CD8-positive, alpha-beta memory T cell (primary cell): ENCODE data around the gene CREBBP. TPM values are rescaled to one million over a fixed set of nuclear protein-coding genes. Genes with fewer than 3 reads are reported as not detected.
"Not testable (repeated sequence)": the region's sequence is repeated elsewhere in the genome, so short reads cannot be mapped to it uniquely, and the experiment has no call there.

Experiments
- CTCF ChIA-PET: fragments of 350-600 bp; sonication (Branson Sonifier 250); formaldehyde crosslinking; loops from one replicate; lab custom pipeline; 2021; ENCODE audit warnings: antibody characterized with exemption; lab: Charles Lee
- POLR2A ChIA-PET: fragments of 350-600 bp; sonication (Branson Sonifier 250); formaldehyde crosslinking; loops from one replicate; lab custom pipeline; 2021; ENCODE audit warnings: antibody characterized with exemption; lab: Charles Lee
- DNase-seq, 5 donors: peaks; one replicate each; pipeline versions ENCODE4 v3.0.0 to v3.0.0-alpha.2; 2020 to 2022; ENCODE audit warnings: mixed read lengths in 1 of 5
- H3K27ac ChIP-seq: one replicate; pipeline ENCODE4 v1.7.0; 2013; ENCODE audit warnings: low read depth, mild to moderate bottlenecking, low read length, moderate library complexity
- H3K27me3 ChIP-seq: 2 replicates; pipeline ENCODE4 v1.7.0; 2013; ENCODE audit warnings: low read length, mild to moderate bottlenecking; ENCODE audit not compliant: insufficient read depth, poor library complexity, severe bottlenecking
- H3K36me3 ChIP-seq: 2 replicates; pipeline ENCODE4 v1.7.0; 2013; ENCODE audit warnings: mild to moderate bottlenecking, low read length, moderate library complexity; ENCODE audit not compliant: insufficient read depth
- H3K4me1 ChIP-seq: 2 replicates; pipeline ENCODE4 v1.7.0; 2013; ENCODE audit warnings: mild to moderate bottlenecking, low read length, moderate library complexity; ENCODE audit not compliant: insufficient read depth
- H3K4me3 ChIP-seq: 2 replicates; pipeline ENCODE4 v1.7.0; 2013; ENCODE audit warnings: mild to moderate bottlenecking, low read length
- H3K9me3 ChIP-seq: 2 replicates; pipeline ENCODE4 v1.7.0; 2013; ENCODE audit warnings: mild to moderate bottlenecking, low read length
- H3K27ac Mint-ChIP-seq, 8 donors: one replicate each; pipeline ENCODE4 v1.8.0; 2020 to 2021; ENCODE audit warnings: mixed read lengths in 8 of 8, mild to moderate bottlenecking in 6 of 8, inconsistent platforms in 3 of 8, moderate library complexity in 3 of 8
- H3K27me3 Mint-ChIP-seq, 2 donors: one replicate each; pipeline ENCODE4 v1.8.0; 2020 to 2021; ENCODE audit warnings: mixed read lengths in 2 of 2, mild to moderate bottlenecking in 1 of 2, moderate library complexity in 1 of 2
- H3K36me3 Mint-ChIP-seq, 3 donors: one replicate each; pipeline ENCODE4 v1.8.0; 2020 to 2021; ENCODE audit warnings: mixed read lengths in 3 of 3, inconsistent platforms in 1 of 3, mild to moderate bottlenecking in 1 of 3
- H3K4me1 Mint-ChIP-seq, 3 donors: one replicate each; pipeline ENCODE4 v1.8.0; 2020 to 2021; ENCODE audit warnings: mixed read lengths in 3 of 3, inconsistent platforms in 1 of 3, mild to moderate bottlenecking in 1 of 3
- H3K4me3 Mint-ChIP-seq, 7 donors: one replicate each; pipeline ENCODE4 v1.8.0; 2020 to 2021; ENCODE audit warnings: mixed read lengths in 7 of 7, mild to moderate bottlenecking in 6 of 7, moderate library complexity in 4 of 7, inconsistent platforms in 2 of 7
- H3K9me3 Mint-ChIP-seq, 5 donors: one replicate each; pipeline ENCODE4 v1.8.0; 2020 to 2022; ENCODE audit warnings: mixed read lengths in 5 of 5, mild to moderate bottlenecking in 3 of 5, moderate library complexity in 2 of 5, inconsistent platforms in 1 of 5
- polyA plus RNA-seq: library from polyadenylated mRNA; unstranded; fragments of 300-500 nt; fragmentation: Illumina TruSeq; gene quantifications from one replicate; pipeline ENCODE4 v1.2.3, GENCODE V29; 2021
- total RNA-seq, 2 experiments: library from RNA; stranded (reverse); gene quantifications; one replicate each; pipeline ENCODE4 v1.2.3, GENCODE V29; 2021

CREBBP gene
- total and polyA plus RNA-seq, 3 experiments from 2014 or later = 15.5 to 51.1 (median 48.8) TPM

DNA sequence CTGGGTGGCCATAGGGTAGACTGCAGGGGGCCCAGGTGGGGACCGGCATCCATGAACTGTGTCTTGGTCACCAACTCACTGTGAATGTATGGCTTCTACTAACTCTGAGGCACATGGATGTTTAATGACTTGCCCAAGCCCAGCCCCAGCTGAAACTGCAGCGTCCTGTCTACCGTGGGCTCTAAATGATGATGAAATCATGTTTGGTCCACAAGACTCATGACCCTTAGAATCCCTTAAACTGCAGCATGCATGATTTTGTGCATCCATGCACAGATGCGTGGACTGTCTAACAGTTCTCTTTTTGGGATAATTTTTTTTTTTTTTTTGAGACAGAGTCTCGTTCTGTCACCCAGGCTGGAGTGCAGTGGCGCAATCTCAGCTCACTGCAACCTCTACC lies 32.4 kb upstream of the CREBBP start:
- Mint-ChIP-seq H3K36me3 (no peaks in the 10 kb centered on the region), H3K9me3 (peaks cover 0 to 3% (median 0%) of the 10 kb centered on the region in 5 donors), H3K27me3 (peaks cover 9 to 10% of the 10 kb centered on the region in 2 donors), H3K27ac (no peak overlapping the region), H3K4me3 (no peak overlapping the region), H3K4me1 (no peaks in the 10 kb centered on the region)
- Histone ChIP-seq H3K27me3 (no peaks in the 10 kb centered on the region), H3K27ac (no peak overlapping the region), H3K9me3 (no peaks in the 10 kb centered on the region), H3K4me3 (no peak overlapping the region), H3K36me3 (no peaks in the 10 kb centered on the region), H3K4me1 (no peaks in the 10 kb centered on the region)
- DNase-seq = no peak
- CTCF ChIA-PET = no interaction called here
- POLR2A ChIA-PET = no interaction called here

DNA sequence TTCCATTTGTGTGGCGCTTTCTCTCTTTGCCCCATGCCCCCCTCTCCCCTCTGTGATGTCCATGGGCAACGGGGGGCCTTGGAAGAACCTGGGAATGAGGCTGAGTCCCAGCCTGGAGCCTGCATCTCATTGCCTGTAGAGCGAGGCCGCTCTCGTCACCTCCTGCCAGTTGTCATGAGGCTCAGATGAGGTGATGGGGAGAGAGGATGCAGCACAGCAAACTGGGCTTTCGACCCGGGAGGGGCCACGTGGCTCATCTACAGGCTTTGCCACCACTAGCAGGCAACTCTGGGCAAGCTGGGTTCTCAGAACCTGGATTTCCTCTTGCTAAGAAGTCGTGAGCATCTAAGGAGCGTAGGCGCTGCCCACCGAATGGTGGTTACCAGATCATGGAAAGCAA lies 31.9 kb upstream of the CREBBP start:
- DNase-seq = no peak
- H3K9me3 Mint-ChIP-seq = peaks cover 0 to 3% (median 0%) of the 10 kb centered on the region in 5 donors
- H3K36me3 Mint-ChIP-seq = no peaks in the 10 kb centered on the region
- Histone ChIP-seq H3K9me3 (no peaks in the 10 kb centered on the region), H3K27ac (no peak overlapping the region), H3K27me3 (no peaks in the 10 kb centered on the region), H3K4me1 (no peaks in the 10 kb centered on the region), H3K4me3 (no peak overlapping the region), H3K36me3 (no peaks in the 10 kb centered on the region)
- CTCF ChIA-PET = interaction anchor here (1.4 kb wide), 1 partner anchor 11 kb away, joined by 3 read pairs; no protein-coding TSS in a partner anchor
- no peak overlapping the region for H3K4me3 Mint-ChIP-seq
- POLR2A ChIA-PET = no interaction called here
- H3K27ac Mint-ChIP-seq = no peak overlapping the region
- no peaks in the 10 kb centered on the region for H3K4me1 Mint-ChIP-seq
- H3K27me3 Mint-ChIP-seq = peaks cover 9 to 10% of the 10 kb centered on the region in 2 donors

DNA sequence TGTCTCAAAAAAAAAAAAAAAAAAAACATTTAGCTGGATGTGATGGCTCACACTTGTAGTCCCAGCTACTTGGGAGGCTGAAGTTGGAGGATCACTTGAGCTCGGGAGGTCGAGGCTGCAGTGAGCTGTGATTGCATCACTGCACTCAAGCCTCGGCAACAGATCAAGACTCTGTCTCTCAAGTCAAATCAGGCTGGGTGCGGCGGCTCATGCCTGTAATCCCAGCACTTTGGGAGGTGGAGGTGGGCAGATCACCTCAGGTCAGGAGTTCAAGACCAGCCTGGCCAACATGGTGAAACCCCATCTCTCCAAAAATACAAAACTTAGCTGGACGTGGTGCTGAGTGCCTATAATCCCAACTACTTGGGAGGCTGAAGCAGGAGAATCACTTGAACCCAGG lies 31.2 kb upstream of the CREBBP start:
- H3K36me3 ChIP-seq, H3K27me3 Mint-ChIP-seq, H3K9me3 ChIP-seq, H3K9me3 Mint-ChIP-seq, DNase-seq, H3K4me1 ChIP-seq, H3K4me1 Mint-ChIP-seq, H3K4me3 Mint-ChIP-seq, H3K36me3 Mint-ChIP-seq, H3K27me3 ChIP-seq, POLR2A ChIA-PET, H3K27ac ChIP-seq, H3K4me3 ChIP-seq: not testable (repeated sequence)
- CTCF ChIA-PET = interaction anchor here (0.7 to 1.4 kb wide), 2 partner anchors 12 to 260 kb away, joined by 3 read pairs; no protein-coding TSS in a partner anchor
- peak overlapping the region in 1 of 8 donors; percentile 75 for H3K27ac Mint-ChIP-seq

DNA sequence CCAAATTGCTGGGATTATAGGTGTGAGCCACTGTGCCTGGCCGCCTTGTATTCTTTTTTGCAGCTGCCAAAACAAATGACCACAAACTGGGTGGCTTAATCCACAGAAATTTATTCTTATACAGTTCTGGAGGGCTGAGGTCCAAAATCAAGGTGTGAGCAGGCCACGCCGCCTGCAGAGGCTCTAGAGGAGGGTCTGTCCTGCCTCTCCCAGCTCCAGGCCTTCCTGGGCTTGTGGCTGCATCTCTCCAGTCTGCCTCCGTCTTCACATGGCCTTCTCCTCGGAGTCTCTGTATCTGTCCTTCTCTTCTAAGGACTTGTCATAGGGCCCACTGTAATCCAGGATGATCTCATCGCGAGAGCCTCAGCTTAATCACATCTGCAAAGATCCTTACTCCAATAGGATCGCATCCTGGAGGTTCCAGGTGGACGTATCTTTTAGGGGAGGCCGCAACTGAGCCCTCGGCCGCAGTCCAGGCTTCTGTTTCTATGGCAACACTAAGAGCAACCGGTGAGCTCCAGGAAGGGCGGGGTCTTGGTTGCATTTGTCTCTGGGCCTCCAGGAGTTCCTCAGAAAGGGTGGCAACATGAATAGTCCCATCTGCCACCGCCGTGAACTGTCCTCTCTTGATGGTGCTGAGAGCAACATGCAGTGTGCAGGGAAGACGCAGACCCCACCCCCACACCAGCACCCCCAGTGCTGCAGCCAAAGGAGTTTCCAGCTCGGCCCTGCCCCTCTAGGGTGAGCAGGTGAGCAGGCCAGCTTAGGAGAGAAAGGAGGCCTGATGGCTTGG lies 29.5 kb upstream of the CREBBP start:
- no peak overlapping the region for H3K27ac ChIP-seq
- H3K9me3 ChIP-seq = no peaks in the 10 kb centered on the region
- no peaks in the 10 kb centered on the region for H3K4me1 Mint-ChIP-seq
- POLR2A ChIA-PET = no interaction called here
- no peak overlapping the region for H3K4me3 Mint-ChIP-seq
- no peaks in the 10 kb centered on the region for H3K36me3 ChIP-seq
- CTCF ChIA-PET = no interaction called here
- no peak for DNase-seq
- peaks cover 0 to 7% of the 10 kb centered on the region in 2 donors for H3K27me3 Mint-ChIP-seq
- H3K27ac Mint-ChIP-seq = peak overlapping the region in 2 of 8 donors; percentile 51 to 85
- H3K4me3 ChIP-seq = no peak overlapping the region
- no peaks in the 10 kb centered on the region for H3K36me3 Mint-ChIP-seq
- H3K27me3 ChIP-seq = no peaks in the 10 kb centered on the region
- H3K4me1 ChIP-seq = no peaks in the 10 kb centered on the region
- no peaks in the 10 kb centered on the region for H3K9me3 Mint-ChIP-seq

DNA sequence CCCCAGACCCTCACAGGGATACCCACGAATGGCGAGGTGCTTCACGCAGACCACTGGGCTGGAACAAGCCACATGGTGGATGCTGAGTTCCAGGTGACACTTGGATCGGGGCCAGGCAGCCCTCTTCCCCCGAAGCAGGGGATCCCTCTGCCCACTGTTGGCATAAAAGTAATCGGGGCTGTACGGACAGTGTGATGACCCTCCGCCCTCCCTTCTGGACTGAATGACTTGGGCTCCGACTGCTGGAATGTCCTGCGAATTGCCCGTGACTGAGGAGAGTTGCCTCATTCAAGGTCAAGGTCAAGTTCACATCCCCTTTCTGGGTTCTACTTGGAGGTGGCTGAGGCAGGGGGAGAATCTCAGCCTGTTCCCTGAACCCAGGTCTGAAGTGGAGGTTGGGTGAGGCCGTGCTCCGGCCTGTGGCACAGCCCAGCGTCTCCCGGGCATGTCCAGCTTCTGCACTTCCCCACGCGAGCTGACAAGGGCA lies 28.5 kb upstream of the CREBBP start:
- Mint-ChIP-seq H3K27ac (no peak overlapping the region), H3K4me3 (no peak overlapping the region), H3K9me3 (no peaks in the 10 kb centered on the region), H3K27me3 (peaks cover 0 to 6% of the 10 kb centered on the region in 2 donors), H3K4me1 (no peaks in the 10 kb centered on the region), H3K36me3 (no peaks in the 10 kb centered on the region)
- Histone ChIP-seq H3K36me3 (no peaks in the 10 kb centered on the region), H3K27me3 (no peaks in the 10 kb centered on the region), H3K4me3 (no peak overlapping the region), H3K4me1 (no peaks in the 10 kb centered on the region), H3K9me3 (no peaks in the 10 kb centered on the region), H3K27ac (no peak overlapping the region)
- ChIA-PET CTCF (no interaction called here), POLR2A (no interaction called here)
- no peak for DNase-seq

- no peak for DNase-seq
- POLR2A ChIA-PET = no interaction called here
- H3K4me3 ChIP-seq = no peak overlapping the region
- Mint-ChIP-seq H3K4me1 (no peaks in the 10 kb centered on the region), H3K4me3 (no peak overlapping the region), H3K27me3 (peaks cover 0 to 3% of the 10 kb centered on the region in 2 donors), H3K36me3 (no peaks in the 10 kb centered on the region), H3K27ac (peak overlapping the region in 1 of 8 donors; percentile 50), H3K9me3 (no peaks in the 10 kb centered on the region)
- H3K27me3 ChIP-seq = no peaks in the 10 kb centered on the region
- no peaks in the 10 kb centered on the region for H3K9me3 ChIP-seq
- CTCF ChIA-PET = no interaction called here
- H3K36me3 ChIP-seq = no peaks in the 10 kb centered on the region
- H3K27ac ChIP-seq = no peak overlapping the region
- H3K4me1 ChIP-seq = no peaks in the 10 kb centered on the region
Measured at GRCh38 chr16:3907586-3907985, 27.1 kb upstream of the CREBBP start.

GRCh38 chr16:3906363-3906762 lies 25.9 kb upstream of the CREBBP start:
- POLR2A ChIA-PET = no interaction called here
- Mint-ChIP-seq H3K27ac (no peak overlapping the region), H3K27me3 (peaks cover 0 to 2% of the 10 kb centered on the region in 2 donors)

GRCh38 chr16:3904875-3905274 lies 24.4 kb upstream of the CREBBP start:
- H3K27ac Mint-ChIP-seq = no peak overlapping the region
- Histone ChIP-seq H3K9me3 (no peaks in the 10 kb centered on the region), H3K4me3 (no peak overlapping the region), H3K4me1 (no peaks in the 10 kb centered on the region), H3K27ac (no peak overlapping the region), H3K27me3 (no peaks in the 10 kb centered on the region), H3K36me3 (no peaks in the 10 kb centered on the region)
- POLR2A ChIA-PET = interaction anchor here (0.7 kb wide), 1 partner anchor 89 kb away, joined by 5 read pairs; no protein-coding TSS in a partner anchor
- H3K4me3 Mint-ChIP-seq = no peak overlapping the region
- no peaks in the 10 kb centered on the region for H3K9me3 Mint-ChIP-seq
- CTCF ChIA-PET = interaction anchor here (0.6 kb wide), 1 partner anchor 161 kb away, joined by 3 read pairs; no protein-coding TSS in a partner anchor
- H3K4me1 Mint-ChIP-seq = no peaks in the 10 kb centered on the region
- peaks cover 0 to 2% of the 10 kb centered on the region in 2 donors for H3K27me3 Mint-ChIP-seq
- H3K36me3 Mint-ChIP-seq = no peaks in the 10 kb centered on the region
- DNase-seq = no peak

More at GRCh38 chr16:3906363-3906762, 25.9 kb upstream of the CREBBP start:
- Histone ChIP-seq H3K4me1 (no peaks in the 10 kb centered on the region), H3K36me3 (no peaks in the 10 kb centered on the region), H3K27me3 (no peaks in the 10 kb centered on the region), H3K9me3 (no peaks in the 10 kb centered on the region), H3K4me3 (no peak overlapping the region), H3K27ac (no peak overlapping the region)
- no peaks in the 10 kb centered on the region for H3K9me3 Mint-ChIP-seq
- no peak for DNase-seq
- H3K4me3 Mint-ChIP-seq = no peak overlapping the region
- no peaks in the 10 kb centered on the region for H3K4me1 Mint-ChIP-seq
- H3K36me3 Mint-ChIP-seq = no peaks in the 10 kb centered on the region
- CTCF ChIA-PET = no interaction called here
